ENCODE data around the gene HIVEP3.

Gene HIVEP3

DNA sequence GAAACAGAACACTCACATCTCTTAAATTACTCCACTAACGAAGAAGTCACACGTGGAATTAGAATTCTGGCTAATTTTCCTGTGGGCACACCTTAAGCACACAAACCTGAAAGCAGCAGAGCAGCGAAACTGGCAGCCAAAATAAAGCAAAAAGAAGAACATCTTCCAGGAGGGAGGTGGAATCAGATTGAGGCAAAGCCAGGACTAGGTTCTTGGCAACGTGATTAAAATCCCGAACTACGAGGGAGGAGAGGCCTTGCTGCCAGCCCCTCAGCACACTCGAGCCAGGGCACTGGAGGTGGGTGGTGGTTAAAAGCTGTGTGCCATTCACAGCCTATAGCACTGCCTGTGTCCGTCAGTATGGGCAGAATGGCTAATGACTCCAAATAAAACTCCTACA is 58.0 kb downstream of the HIVEP3 start:
- no peak overlapping the region for H3K27ac ChIP-seq (ENCODE audit: low read depth, low read length, severe bottlenecking)
- WGBS, 2 experiments (ENCODE audit: insufficient coverage in 2 of 2) = 83 to 85% methylated on average over 4 to 5 of the region's 8 CpGs
- H3K36me3 ChIP-seq (ENCODE audit: control insufficient read depth, insufficient read depth, low read length) = no peaks in the 10 kb centered on the region
- H3K9me3 ChIP-seq (ENCODE audit: control insufficient read depth, low read length) = no peaks in the 10 kb centered on the region
- peaks cover 60% of the 10 kb centered on the region for H3K4me1 ChIP-seq (ENCODE audit: control insufficient read depth, insufficient read depth, low read length, poor library complexity, severe bottlenecking)
- H3K4me3 ChIP-seq (ENCODE audit: extremely low read depth, insufficient read depth, low read length, poor library complexity, severe bottlenecking) = no peak overlapping the region

GRCh38 chr1:41860214-41860613 is 58.5 kb downstream of the HIVEP3 start:
- no peak overlapping the region for H3K27ac ChIP-seq (ENCODE audit: low read depth, low read length, severe bottlenecking)
- H3K9me3 ChIP-seq (ENCODE audit: control insufficient read depth, low read length) = no peaks in the 10 kb centered on the region
- no peak overlapping the region for H3K4me3 ChIP-seq (ENCODE audit: extremely low read depth, insufficient read depth, low read length, poor library complexity, severe bottlenecking)
- WGBS, 2 experiments (ENCODE audit: insufficient coverage in 2 of 2) = 71% methylated on average over 1 of the region's 1 CpG; no CpG with 5 or more reads in 1 of the 2 experiments
- H3K36me3 ChIP-seq (ENCODE audit: control insufficient read depth, insufficient read depth, low read length) = no peaks in the 10 kb centered on the region
- peaks cover 56% of the 10 kb centered on the region for H3K4me1 ChIP-seq (ENCODE audit: control insufficient read depth, insufficient read depth, low read length, poor library complexity, severe bottlenecking)

- H3K27ac ChIP-seq (ENCODE audit: low read depth, low read length, severe bottlenecking) = no peak overlapping the region
- no peaks in the 10 kb centered on the region for H3K36me3 ChIP-seq (ENCODE audit: control insufficient read depth, insufficient read depth, low read length)
- H3K4me1 ChIP-seq (ENCODE audit: control insufficient read depth, insufficient read depth, low read length, poor library complexity, severe bottlenecking) = peaks cover 51% of the 10 kb centered on the region
- no peaks in the 10 kb centered on the region for H3K9me3 ChIP-seq (ENCODE audit: control insufficient read depth, low read length)
- no peak overlapping the region for H3K4me3 ChIP-seq (ENCODE audit: extremely low read depth, insufficient read depth, low read length, poor library complexity, severe bottlenecking)
- WGBS, 2 experiments (ENCODE audit: insufficient coverage in 2 of 2) = 96 to 100% methylated on average over 2 to 4 of the region's 4 CpGs
These were observed 59.0 kb downstream of the HIVEP3 start for GRCh38 chr1:41859686-41860085.

- no peak overlapping the region for H3K27ac ChIP-seq (ENCODE audit: low read depth, low read length, severe bottlenecking)
- WGBS, 2 experiments (ENCODE audit: insufficient coverage in 2 of 2) = 100% methylated on average over 1 of the region's 2 CpGs; no CpG with 5 or more reads in 1 of the 2 experiments
- no peaks in the 10 kb centered on the region for H3K9me3 ChIP-seq (ENCODE audit: control insufficient read depth, low read length)
- peaks cover 28% of the 10 kb centered on the region for H3K4me1 ChIP-seq (ENCODE audit: control insufficient read depth, insufficient read depth, low read length, poor library complexity, severe bottlenecking)
- no peaks in the 10 kb centered on the region for H3K36me3 ChIP-seq (ENCODE audit: control insufficient read depth, insufficient read depth, low read length)
- H3K4me3 ChIP-seq (ENCODE audit: extremely low read depth, insufficient read depth, low read length, poor library complexity, severe bottlenecking) = no peak overlapping the region
These were observed 61.8 kb downstream of the HIVEP3 start for GRCh38 chr1:41856944-41857285.

- Histone ChIP-seq H3K9me3 (ENCODE audit: control insufficient read depth, low read length) (no peaks in the 10 kb centered on the region), H3K36me3 (ENCODE audit: control insufficient read depth, insufficient read depth, low read length) (no peaks in the 10 kb centered on the region), H3K4me3 (ENCODE audit: extremely low read depth, insufficient read depth, low read length, poor library complexity, severe bottlenecking) (no peak overlapping the region), H3K27ac (ENCODE audit: low read depth, low read length, severe bottlenecking) (no peak overlapping the region), H3K4me1 (ENCODE audit: control insufficient read depth, insufficient read depth, low read length, poor library complexity, severe bottlenecking) (peaks cover 27% of the 10 kb centered on the region)
- 96 to 100% methylated on average over 3 to 11 of the region's 13 CpGs for WGBS, 2 experiments (ENCODE audit: insufficient coverage in 2 of 2)
These were observed 62.4 kb downstream of the HIVEP3 start for GRCh38 chr1:41856151-41856943.

DNA sequence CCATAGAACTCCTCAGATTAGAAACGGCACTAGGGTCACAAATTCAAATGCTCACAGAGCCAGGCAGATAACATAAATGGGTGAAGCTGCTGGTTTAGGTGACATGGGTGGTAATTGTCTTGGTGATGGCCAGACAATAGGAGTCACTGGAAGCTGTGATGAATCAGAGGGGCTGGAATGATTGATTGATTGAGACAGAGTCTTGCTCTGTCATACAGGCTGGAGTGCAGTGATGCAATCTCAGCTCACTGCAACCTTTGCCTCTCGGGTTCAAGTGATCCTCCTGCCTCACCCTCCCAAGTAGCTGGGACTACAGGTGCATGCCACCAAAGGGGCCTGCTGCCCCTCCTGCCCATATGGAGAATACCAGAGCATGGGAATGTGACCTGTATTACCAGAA is 63.0 kb downstream of the HIVEP3 start:
- 86 to 100% methylated on average over 1 to 2 of the region's 2 CpGs for WGBS, 2 experiments (ENCODE audit: insufficient coverage in 2 of 2)
- Histone ChIP-seq H3K4me1 (ENCODE audit: control insufficient read depth, insufficient read depth, low read length, poor library complexity, severe bottlenecking) (peaks cover 27% of the 10 kb centered on the region), H3K4me3 (ENCODE audit: extremely low read depth, insufficient read depth, low read length, poor library complexity, severe bottlenecking) (no peak overlapping the region), H3K36me3 (ENCODE audit: control insufficient read depth, insufficient read depth, low read length) (no peaks in the 10 kb centered on the region), H3K9me3 (ENCODE audit: control insufficient read depth, low read length) (no peaks in the 10 kb centered on the region), H3K27ac (ENCODE audit: low read depth, low read length, severe bottlenecking) (no peak overlapping the region)

- Histone ChIP-seq H3K36me3 (ENCODE audit: control insufficient read depth, insufficient read depth, low read length) (no peaks in the 10 kb centered on the region), H3K27ac (ENCODE audit: low read depth, low read length, severe bottlenecking) (no peak overlapping the region), H3K9me3 (ENCODE audit: control insufficient read depth, low read length) (no peaks in the 10 kb centered on the region), H3K4me1 (ENCODE audit: control insufficient read depth, insufficient read depth, low read length, poor library complexity, severe bottlenecking) (peaks cover 22% of the 10 kb centered on the region), H3K4me3 (ENCODE audit: extremely low read depth, insufficient read depth, low read length, poor library complexity, severe bottlenecking) (no peak overlapping the region)
- 87 to 92% methylated on average over 4 to 6 of the region's 6 CpGs for WGBS, 2 experiments (ENCODE audit: insufficient coverage in 2 of 2)
These were observed 64.8 kb downstream of the HIVEP3 start for GRCh38 chr1:41853907-41854306.

DNA sequence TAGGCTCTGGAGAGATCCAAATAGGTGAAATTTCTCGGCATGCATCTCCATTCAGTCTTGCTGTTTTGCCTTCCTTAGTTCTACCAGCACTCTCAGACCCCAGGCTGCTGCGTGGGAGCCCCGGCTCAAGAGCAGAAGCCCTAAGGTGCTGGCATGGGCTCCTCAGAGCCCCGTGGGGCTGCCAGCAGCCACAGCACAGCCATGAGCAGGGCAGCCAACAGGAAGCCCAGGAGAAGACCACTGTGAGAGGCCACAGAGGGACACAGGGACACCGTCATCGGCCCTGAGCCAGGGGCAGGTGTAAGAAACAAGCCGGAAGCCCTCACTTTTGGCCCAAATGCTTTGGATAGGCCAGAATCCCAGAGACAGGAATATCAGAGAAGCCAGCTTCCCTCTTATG is 66.6 kb downstream of the HIVEP3 start:
- Histone ChIP-seq H3K4me3 (ENCODE audit: extremely low read depth, insufficient read depth, low read length, poor library complexity, severe bottlenecking) (no peak overlapping the region), H3K9me3 (ENCODE audit: control insufficient read depth, low read length) (no peaks in the 10 kb centered on the region), H3K36me3 (ENCODE audit: control insufficient read depth, insufficient read depth, low read length) (no peaks in the 10 kb centered on the region), H3K27ac (ENCODE audit: low read depth, low read length, severe bottlenecking) (no peak overlapping the region), H3K4me1 (ENCODE audit: control insufficient read depth, insufficient read depth, low read length, poor library complexity, severe bottlenecking) (peaks cover 21% of the 10 kb centered on the region)
- 86 to 92% methylated on average over 6 to 7 of the region's 7 CpGs for WGBS, 2 experiments (ENCODE audit: insufficient coverage in 2 of 2)

GRCh38 chr1:41851589-41851988 is 67.1 kb downstream of the HIVEP3 start:
- H3K36me3 ChIP-seq (ENCODE audit: control insufficient read depth, insufficient read depth, low read length) = no peaks in the 10 kb centered on the region
- H3K4me3 ChIP-seq (ENCODE audit: extremely low read depth, insufficient read depth, low read length, poor library complexity, severe bottlenecking) = no peak overlapping the region
- no peak overlapping the region for H3K27ac ChIP-seq (ENCODE audit: low read depth, low read length, severe bottlenecking)
- H3K4me1 ChIP-seq (ENCODE audit: control insufficient read depth, insufficient read depth, low read length, poor library complexity, severe bottlenecking) = peaks cover 22% of the 10 kb centered on the region
- 56 to 69% methylated on average over 3 to 4 of the region's 5 CpGs for WGBS, 2 experiments (ENCODE audit: insufficient coverage in 2 of 2)
- no peaks in the 10 kb centered on the region for H3K9me3 ChIP-seq (ENCODE audit: control insufficient read depth, low read length)

DNA sequence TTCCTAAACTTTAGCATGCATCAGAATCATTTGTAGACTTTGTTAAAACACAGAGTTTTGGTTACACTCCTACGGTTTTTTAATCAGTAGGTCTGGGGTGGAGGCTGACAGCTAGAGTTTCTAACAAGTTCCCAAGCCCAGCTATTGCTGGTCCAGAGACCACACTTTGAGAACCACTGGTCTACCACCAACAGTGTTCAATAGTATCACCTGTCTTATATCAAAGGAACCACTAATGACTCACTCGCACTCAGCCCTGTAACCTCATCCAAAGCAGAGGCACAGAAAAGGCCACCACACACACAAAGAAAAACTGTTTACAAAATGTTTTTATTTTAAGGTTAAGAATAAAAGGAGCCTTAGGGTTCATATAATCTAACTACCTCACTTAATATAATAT is 68.7 kb downstream of the HIVEP3 start:
- no peak overlapping the region for H3K4me3 ChIP-seq (ENCODE audit: extremely low read depth, insufficient read depth, low read length, poor library complexity, severe bottlenecking)
- H3K4me1 ChIP-seq (ENCODE audit: control insufficient read depth, insufficient read depth, low read length, poor library complexity, severe bottlenecking) = peaks cover 26% of the 10 kb centered on the region
- no peaks in the 10 kb centered on the region for H3K36me3 ChIP-seq (ENCODE audit: control insufficient read depth, insufficient read depth, low read length)
- WGBS, 2 experiments (ENCODE audit: insufficient coverage in 2 of 2) = 53% methylated on average over 2 of the region's 2 CpGs; no CpG with 5 or more reads in 1 of the 2 experiments
- no peak overlapping the region for H3K27ac ChIP-seq (ENCODE audit: low read depth, low read length, severe bottlenecking)
- no peaks in the 10 kb centered on the region for H3K9me3 ChIP-seq (ENCODE audit: control insufficient read depth, low read length)

GRCh38 chr1:41849211-41849759 is 69.4 kb downstream of the HIVEP3 start:
- H3K4me1 ChIP-seq (ENCODE audit: control insufficient read depth, insufficient read depth, low read length, poor library complexity, severe bottlenecking) = peaks cover 27% of the 10 kb centered on the region
- H3K9me3 ChIP-seq (ENCODE audit: control insufficient read depth, low read length) = no peaks in the 10 kb centered on the region
- no peaks in the 10 kb centered on the region for H3K36me3 ChIP-seq (ENCODE audit: control insufficient read depth, insufficient read depth, low read length)
- H3K4me3 ChIP-seq (ENCODE audit: extremely low read depth, insufficient read depth, low read length, poor library complexity, severe bottlenecking) = no peak overlapping the region
- WGBS, 2 experiments (ENCODE audit: insufficient coverage in 2 of 2) = 82% methylated on average over 2 of the region's 4 CpGs; no CpG with 5 or more reads in 1 of the 2 experiments
- H3K27ac ChIP-seq (ENCODE audit: low read depth, low read length, severe bottlenecking) = no peak overlapping the region
